Measurements from ENCODE around the gene MEF2B.
"Not testable (repeated sequence)": the region's sequence is repeated elsewhere in the genome, so short reads cannot be mapped to it uniquely, and the experiment has no call there.

MEF2B gene

GRCh38 chr19:19155495-19156219, 14.4 kb downstream of the MEF2B start:
- no peak for DNase-seq (ENCODE audit: low spot score)

- DNase-seq (ENCODE audit: low spot score) = no peak
These were observed 15.1 kb downstream of the MEF2B start for GRCh38 chr19:19154768-19155494.

- DNase-seq (ENCODE audit: low spot score) = no peak
These were observed 17.2 kb downstream of the MEF2B start for GRCh38 chr19:19152668-19153384.

- DNase-seq (ENCODE audit: low spot score) = no peak
These were observed 18.6 kb downstream of the MEF2B start for GRCh38 chr19:19151418-19151817.

GRCh38 chr19:19149435-19149834, 20.6 kb downstream of the MEF2B start:
- DNase-seq (ENCODE audit: low spot score) = no peak

GRCh38 chr19:19148504-19148903, 21.6 kb downstream of the MEF2B start:
- DNase-seq (ENCODE audit: low spot score) = not testable (repeated sequence)

GRCh38 chr19:19147344-19147743, 22.7 kb downstream of the MEF2B start:
- no peak for DNase-seq (ENCODE audit: low spot score)

GRCh38 chr19:19146865-19147264, 23.2 kb downstream of the MEF2B start:
- no peak for DNase-seq (ENCODE audit: low spot score)

- no peak for DNase-seq (ENCODE audit: low spot score)
These were observed 24.1 kb downstream of the MEF2B start for GRCh38 chr19:19145684-19146608.

GRCh38 chr19:19145281-19145680, 24.8 kb downstream of the MEF2B start:
- no peak for DNase-seq (ENCODE audit: low spot score)

- DNase-seq (ENCODE audit: low spot score) = no peak
These were observed 27.7 kb downstream of the MEF2B start for GRCh38 chr19:19142347-19142746.

- DNase-seq (ENCODE audit: low spot score) = no peak
These were observed 29.6 kb downstream of the MEF2B start for GRCh38 chr19:19140476-19140875.

- DNase-seq (ENCODE audit: low spot score) = no peak
These were observed 30.2 kb downstream of the MEF2B start for GRCh38 chr19:19139876-19140229.

GRCh38 chr19:19138109-19138981, 31.7 kb downstream of the MEF2B start, which contains the start of gene TMEM161A:
Gene TMEM161A, minus strand, starts transcription at chr19:19138478. Its CDS starts 50 bp downstream, at chr19:19138428.
- peak; percentile 96 for DNase-seq (ENCODE audit: low spot score)

GRCh38 chr19:19137556-19138108, 32.4 kb downstream of the MEF2B start:
- DNase-seq (ENCODE audit: low spot score) = no peak

- DNase-seq (ENCODE audit: low spot score) = not testable (repeated sequence)
These were observed 34.4 kb downstream of the MEF2B start for GRCh38 chr19:19135713-19136112.

GRCh38 chr19:19134687-19135158, 35.3 kb downstream of the MEF2B start:
- no peak for DNase-seq (ENCODE audit: low spot score)

- no peak for DNase-seq (ENCODE audit: low spot score)
These were observed 36.1 kb downstream of the MEF2B start for GRCh38 chr19:19133985-19134384.

- DNase-seq (ENCODE audit: low spot score) = no peak
These were observed 37.2 kb downstream of the MEF2B start for GRCh38 chr19:19132912-19133311.

- no peak for DNase-seq (ENCODE audit: low spot score)
These were observed 38.1 kb downstream of the MEF2B start for GRCh38 chr19:19131989-19132388.

All from pons (tissue), 1 donor.